DOHH2 (cell line): ENCODE measurements around the gene PDE7B.

Experiments
- H3F3A ChIP-seq: fragments of 200-600 bp; sonication (generic), shearing (Covaris generic); 2 replicates; pipeline ENCODE4 v1.6.0; 2016; ENCODE audit warnings: antibody characterized with exemption, mild to moderate bottlenecking; ENCODE audit not compliant: control insufficient read depth, insufficient read depth
- H3K27ac ChIP-seq: fragments of 200-600 bp; sonication (generic); 2 replicates; pipeline ENCODE4 v1.5.1; 2014; ENCODE audit warnings: low read depth, mild to moderate bottlenecking, low read length, moderate library complexity
- H3K27me3 ChIP-seq: fragments of 200-600 bp; sonication (generic); 2 replicates; pipeline ENCODE4 v1.6.1; 2014; ENCODE audit warnings: mild to moderate bottlenecking, low read length, mixed read lengths; ENCODE audit not compliant: control insufficient read depth
- H3K36me3 ChIP-seq: fragments of 200-600 bp; sonication (generic); 2 replicates; pipeline ENCODE4 v1.6.1; 2014; ENCODE audit warnings: mild to moderate bottlenecking, low read length, moderate library complexity, mixed read lengths; ENCODE audit not compliant: control insufficient read depth
- H3K4me1 ChIP-seq: fragments of 200-600 bp; sonication (generic); 2 replicates; pipeline ENCODE4 v1.6.1; 2014; ENCODE audit warnings: mild to moderate bottlenecking, low read length, mixed read lengths; ENCODE audit not compliant: control insufficient read depth
- H3K4me2 ChIP-seq: fragments of 200-600 bp; sonication (generic); 2 replicates; pipeline ENCODE4 v1.6.0; 2014; ENCODE audit warnings: mild to moderate bottlenecking, low read length, moderate library complexity
- H3K4me3 ChIP-seq: fragments of 200-600 bp; sonication (generic); 2 replicates; pipeline ENCODE4 v1.5.1; 2014; ENCODE audit warnings: mild to moderate bottlenecking, low read length, mixed read lengths
- H3K79me2 ChIP-seq: fragments of 200-600 bp; sonication (generic); 2 replicates; pipeline ENCODE4 v1.6.1; 2014; ENCODE audit warnings: mild to moderate bottlenecking, low read length, mixed read lengths; ENCODE audit not compliant: control insufficient read depth
- H3K9me2 ChIP-seq: fragments of 200-600 bp; sonication (generic); replicated peaks from 2 replicates; pipeline ENCODE4 v1.6.1; 2014; ENCODE audit warnings: mild to moderate bottlenecking, low read length, mixed read lengths; ENCODE audit not compliant: control insufficient read depth
- H3K9me3 ChIP-seq: fragments of 200-600 bp; sonication (generic); 2 replicates; pipeline ENCODE4 v1.6.1; 2014; ENCODE audit warnings: antibody characterized with exemption, low read length, mixed read lengths; ENCODE audit not compliant: control insufficient read depth, insufficient read depth
- H4K20me1 ChIP-seq: fragments of 200-600 bp; sonication (generic); 2 replicates; pipeline ENCODE4 v1.6.0; 2014; ENCODE audit warnings: low read depth, mild to moderate bottlenecking, antibody characterized with exemption, low read length, moderate library complexity; ENCODE audit not compliant: control insufficient read depth, insufficient read depth
- EZH2phosphoT487 ChIP-seq: fragments of 200-600 bp; sonication (generic); IDR thresholded peaks from 2 replicates; pipeline ENCODE4 v1.6.1; 2017; ENCODE audit warnings: borderline replicate concordance, mild to moderate bottlenecking, antibody characterized with exemption, low read length, moderate library complexity, mixed read lengths
- TF ChIP-seq, protein P1 (sequence below): fragments of 200-600 bp; sonication (generic); IDR thresholded peaks from one replicate; pipeline ENCODE4 v1.5.1; 2014; ENCODE audit warnings: antibody characterized with exemption, mild to moderate bottlenecking, low read depth, low read length; ENCODE audit not compliant: poor library complexity, severe bottlenecking

PDE7B gene

DNA sequence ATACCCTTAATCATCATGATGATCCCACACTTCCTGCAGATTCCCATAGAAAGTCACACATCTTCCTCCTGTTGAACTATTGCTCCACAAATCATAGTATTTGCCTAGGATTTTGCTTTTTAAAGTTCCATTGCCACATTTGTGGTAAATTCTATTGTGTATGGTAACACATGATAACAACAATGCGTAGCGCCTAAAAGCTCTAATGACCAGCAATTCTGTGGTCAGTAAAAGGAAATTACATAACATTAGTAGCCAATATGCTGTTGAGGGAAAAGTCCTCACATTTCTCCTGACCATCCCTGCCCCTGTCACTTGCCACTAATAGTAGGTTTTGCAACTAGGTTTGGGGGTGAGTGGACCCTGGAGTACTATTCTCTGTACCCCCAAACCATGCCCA, 31.8 kb upstream of the PDE7B start:
- no peak overlapping the region for H3K4me3 ChIP-seq
- H3K4me1 ChIP-seq, result no peaks in the 10 kb centered on the region
- H3K27ac ChIP-seq, result no peak overlapping the region
- TF ChIP-seq, protein P1, sequence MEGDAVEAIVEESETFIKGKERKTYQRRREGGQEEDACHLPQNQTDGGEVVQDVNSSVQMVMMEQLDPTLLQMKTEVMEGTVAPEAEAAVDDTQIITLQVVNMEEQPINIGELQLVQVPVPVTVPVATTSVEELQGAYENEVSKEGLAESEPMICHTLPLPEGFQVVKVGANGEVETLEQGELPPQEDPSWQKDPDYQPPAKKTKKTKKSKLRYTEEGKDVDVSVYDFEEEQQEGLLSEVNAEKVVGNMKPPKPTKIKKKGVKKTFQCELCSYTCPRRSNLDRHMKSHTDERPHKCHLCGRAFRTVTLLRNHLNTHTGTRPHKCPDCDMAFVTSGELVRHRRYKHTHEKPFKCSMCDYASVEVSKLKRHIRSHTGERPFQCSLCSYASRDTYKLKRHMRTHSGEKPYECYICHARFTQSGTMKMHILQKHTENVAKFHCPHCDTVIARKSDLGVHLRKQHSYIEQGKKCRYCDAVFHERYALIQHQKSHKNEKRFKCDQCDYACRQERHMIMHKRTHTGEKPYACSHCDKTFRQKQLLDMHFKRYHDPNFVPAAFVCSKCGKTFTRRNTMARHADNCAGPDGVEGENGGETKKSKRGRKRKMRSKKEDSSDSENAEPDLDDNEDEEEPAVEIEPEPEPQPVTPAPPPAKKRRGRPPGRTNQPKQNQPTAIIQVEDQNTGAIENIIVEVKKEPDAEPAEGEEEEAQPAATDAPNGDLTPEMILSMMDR, result no peak
- TF ChIP-seq EZH2phosphoT487, result no peak
- no peaks in the 10 kb centered on the region for H3K9me3 ChIP-seq
- no peaks in the 10 kb centered on the region; the same call in 1 of the 2 replicates for H3K9me2 ChIP-seq
- no peaks in the 10 kb centered on the region for H3K79me2 ChIP-seq
- H3K27me3 ChIP-seq, result peaks cover 4% of the 10 kb centered on the region; the same call in 1 of the 2 replicates
- no peaks in the 10 kb centered on the region for H3K36me3 ChIP-seq
- H4K20me1 ChIP-seq, result no peaks in the 10 kb centered on the region
- no peaks in the 10 kb centered on the region for H3F3A ChIP-seq
- no peak overlapping the region for H3K4me2 ChIP-seq

- TF ChIP-seq EZH2phosphoT487, result no peak
- TF ChIP-seq, protein P1, result no peak
- H3K79me2 ChIP-seq, result no peaks in the 10 kb centered on the region
- H3K9me3 ChIP-seq, result no peaks in the 10 kb centered on the region
- H3K9me2 ChIP-seq, result no peaks in the 10 kb centered on the region; the same call in 1 of the 2 replicates
- H3K4me3 ChIP-seq, result no peak overlapping the region
- H3F3A ChIP-seq, result no peaks in the 10 kb centered on the region
- no peak overlapping the region for H3K4me2 ChIP-seq
- no peaks in the 10 kb centered on the region for H3K36me3 ChIP-seq
- no peaks in the 10 kb centered on the region for H4K20me1 ChIP-seq
- peaks cover 4% of the 10 kb centered on the region; the same call in 1 of the 2 replicates for H3K27me3 ChIP-seq
- no peak overlapping the region for H3K27ac ChIP-seq
- no peaks in the 10 kb centered on the region for H3K4me1 ChIP-seq
These were observed 31.2 kb upstream of the PDE7B start for GRCh38 chr6:135820340-135820739.

- no peaks in the 10 kb centered on the region for H3K36me3 ChIP-seq
- no peaks in the 10 kb centered on the region for H3K9me2 ChIP-seq
- H3K4me1 ChIP-seq, result no peaks in the 10 kb centered on the region
- no peaks in the 10 kb centered on the region for H3K79me2 ChIP-seq
- no peak for TF ChIP-seq EZH2phosphoT487
- TF ChIP-seq, protein P1, result no peak
- no peak overlapping the region for H3K4me2 ChIP-seq
- H3K9me3 ChIP-seq, result no peaks in the 10 kb centered on the region
- H3K4me3 ChIP-seq, result no peak overlapping the region
- no peaks in the 10 kb centered on the region for H4K20me1 ChIP-seq
- no peak overlapping the region for H3K27ac ChIP-seq
- no peaks in the 10 kb centered on the region for H3F3A ChIP-seq
- peaks cover 4% of the 10 kb centered on the region; the same call in 1 of the 2 replicates for H3K27me3 ChIP-seq
These were observed 27.6 kb upstream of the PDE7B start for GRCh38 chr6:135823851-135824250.
